GM21619 (cell line): ENCODE data around the gene ERC2.

ENCODE experiments used
- ATAC-seq: cut with Tn5 transposase; IDR thresholded peaks from one replicate; pipeline ENCODE4 v1.9.1; 2021; ENCODE audit not compliant: unreplicated experiment

ERC2 gene

GRCh38 chr3:56369914-56370313 lies 98.4 kb downstream of the ERC2 start:
- ATAC-seq: no peak

- no peak for ATAC-seq
These were observed 99.4 kb downstream of the ERC2 start for GRCh38 chr3:56368846-56369245.

DNA sequence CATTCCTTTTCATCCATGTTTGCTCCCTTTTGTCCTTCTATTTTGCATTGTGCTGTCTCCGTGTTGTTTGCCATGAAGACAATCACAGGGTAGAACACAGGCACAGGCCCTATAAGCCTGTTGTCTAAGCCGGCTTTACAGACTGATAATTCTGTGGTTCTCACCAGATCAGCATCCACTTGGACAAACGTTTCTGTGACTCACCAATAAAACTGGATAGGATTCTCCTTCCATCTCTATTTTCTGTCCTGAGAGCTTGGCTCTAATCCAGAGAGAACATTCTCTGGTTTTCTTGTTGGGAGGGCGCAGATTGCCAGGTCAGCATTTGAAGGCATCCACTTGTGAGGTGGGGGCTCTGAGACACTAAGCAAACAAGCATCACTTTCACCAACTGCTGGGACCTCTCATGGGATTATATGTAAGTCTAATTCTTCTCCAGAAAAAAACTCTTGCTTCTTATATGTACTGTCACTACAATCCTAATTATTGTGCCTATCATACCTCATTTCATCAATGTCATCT lies 101.6 kb downstream of the ERC2 start:
- ATAC-seq: no peak

DNA sequence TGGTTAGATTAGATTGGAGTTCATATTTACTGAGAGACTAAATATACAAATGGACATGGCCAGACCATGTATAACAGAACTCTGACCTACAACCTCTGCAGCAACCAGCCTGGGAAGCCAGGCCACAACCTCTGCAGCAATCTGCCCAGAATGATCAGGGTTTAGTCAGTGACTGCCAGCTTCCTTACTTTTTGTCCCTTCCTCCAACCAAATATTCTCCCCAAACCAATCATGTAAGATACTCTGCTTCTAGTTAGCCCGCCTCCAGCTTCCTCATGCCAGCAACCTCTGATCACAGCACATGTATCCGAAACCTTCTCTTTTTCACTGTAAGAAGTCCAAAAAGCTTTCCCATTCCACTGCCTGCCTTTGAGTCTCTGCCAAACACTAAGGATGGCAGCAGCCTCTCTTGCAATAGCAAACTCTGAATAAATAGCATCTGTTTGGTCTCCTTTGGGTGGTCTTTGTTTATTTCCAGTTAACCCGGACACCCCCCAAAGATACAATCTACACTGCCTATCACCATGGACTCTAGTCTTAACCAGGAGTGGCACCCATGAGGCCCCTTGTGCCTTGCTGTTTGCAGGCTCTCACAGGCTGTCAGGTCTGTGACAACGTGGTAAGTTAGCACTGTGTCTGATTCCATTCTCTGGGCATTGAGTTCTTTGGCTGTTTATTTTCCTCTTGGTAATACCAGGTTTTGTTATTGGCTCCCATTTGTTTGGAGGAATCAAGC lies 102.2 kb downstream of the ERC2 start:
- no peak for ATAC-seq

GRCh38 chr3:56364665-56365064 lies 103.6 kb downstream of the ERC2 start:
- ATAC-seq: no peak

- no peak for ATAC-seq
These were observed 104.5 kb downstream of the ERC2 start for GRCh38 chr3:56363720-56364119.

- ATAC-seq: no peak
These were observed 106.5 kb downstream of the ERC2 start for GRCh38 chr3:56361731-56362130.

DNA sequence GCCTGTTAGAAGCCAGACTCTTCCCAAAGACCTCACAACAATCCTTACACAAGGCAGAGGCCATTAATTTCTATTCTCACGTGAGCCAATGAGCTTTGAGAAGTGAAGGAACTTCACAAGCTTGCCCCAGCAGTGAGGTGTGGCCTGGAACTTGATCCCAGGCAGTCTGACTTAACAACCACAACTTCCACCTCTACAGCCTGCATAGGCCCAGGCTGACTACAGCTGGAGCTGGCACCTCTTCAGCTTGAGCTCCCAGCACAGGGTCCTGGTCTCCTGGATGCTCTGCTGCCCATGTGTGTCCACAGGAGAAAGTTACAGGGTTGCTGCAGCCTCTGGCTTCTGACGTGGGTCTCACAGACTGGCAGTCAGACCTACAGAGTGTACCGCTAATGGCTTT lies 111.0 kb downstream of the ERC2 start:
- no peak for ATAC-seq

GRCh38 chr3:56356808-56357207 lies 111.5 kb downstream of the ERC2 start:
- no peak for ATAC-seq

GRCh38 chr3:56355570-56356185 lies 112.6 kb downstream of the ERC2 start:
- ATAC-seq: no peak

GRCh38 chr3:56351537-56351936 lies 116.7 kb downstream of the ERC2 start:
- ATAC-seq: no peak

- no peak for ATAC-seq
These were observed 120.9 kb downstream of the ERC2 start for GRCh38 chr3:56347219-56347871.

DNA sequence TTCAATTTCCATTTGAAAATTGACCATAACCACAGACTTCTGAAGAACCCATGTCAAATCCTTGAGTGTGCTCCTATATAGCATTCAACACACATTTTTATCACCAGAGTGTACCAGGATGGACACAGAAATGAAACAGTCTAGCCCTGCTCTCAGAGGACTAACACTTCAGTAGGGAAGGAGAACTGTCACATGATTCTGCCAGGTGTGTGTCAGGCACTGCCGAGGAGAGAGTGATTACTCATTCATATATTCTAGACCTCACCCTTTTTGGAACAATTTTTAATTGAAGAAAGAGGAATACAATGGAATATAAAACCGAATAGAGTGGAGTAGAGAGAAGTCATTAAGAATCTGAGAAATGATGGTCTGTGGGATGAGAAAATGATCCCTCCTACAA lies 125.8 kb downstream of the ERC2 start:
- ATAC-seq: no peak

- no peak for ATAC-seq
These were observed 128.6 kb downstream of the ERC2 start for GRCh38 chr3:56339671-56340070.

GRCh38 chr3:56339244-56339643 lies 129.0 kb downstream of the ERC2 start:
- no peak for ATAC-seq

- ATAC-seq: no peak
These were observed 132.2 kb downstream of the ERC2 start for GRCh38 chr3:56336023-56336422.

- ATAC-seq: no peak
These were observed 143.8 kb downstream of the ERC2 start for GRCh38 chr3:56324473-56324872.

- no peak for ATAC-seq
These were observed 144.3 kb downstream of the ERC2 start for GRCh38 chr3:56323986-56324420.

- ATAC-seq: no peak
These were observed 145.4 kb downstream of the ERC2 start for GRCh38 chr3:56322862-56323261.

DNA sequence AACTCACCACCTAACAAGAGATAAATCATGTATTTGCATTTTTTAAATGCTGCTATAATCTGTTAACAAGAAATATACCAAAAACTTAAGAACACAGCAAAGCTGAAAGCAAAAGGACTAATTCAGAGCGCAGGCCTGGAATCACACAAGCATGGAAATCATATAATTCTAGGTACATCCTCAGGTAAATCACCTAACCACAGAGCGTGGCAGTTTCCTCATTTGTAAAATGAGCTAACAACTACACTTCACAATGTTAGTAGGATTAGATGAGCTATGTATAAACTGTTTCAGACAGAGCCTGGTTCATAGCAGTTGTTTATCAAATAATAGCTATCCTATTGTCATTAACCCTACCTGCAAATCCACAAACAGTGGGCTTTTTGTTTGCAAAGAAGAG lies 146.4 kb downstream of the ERC2 start:
- no peak for ATAC-seq

DNA sequence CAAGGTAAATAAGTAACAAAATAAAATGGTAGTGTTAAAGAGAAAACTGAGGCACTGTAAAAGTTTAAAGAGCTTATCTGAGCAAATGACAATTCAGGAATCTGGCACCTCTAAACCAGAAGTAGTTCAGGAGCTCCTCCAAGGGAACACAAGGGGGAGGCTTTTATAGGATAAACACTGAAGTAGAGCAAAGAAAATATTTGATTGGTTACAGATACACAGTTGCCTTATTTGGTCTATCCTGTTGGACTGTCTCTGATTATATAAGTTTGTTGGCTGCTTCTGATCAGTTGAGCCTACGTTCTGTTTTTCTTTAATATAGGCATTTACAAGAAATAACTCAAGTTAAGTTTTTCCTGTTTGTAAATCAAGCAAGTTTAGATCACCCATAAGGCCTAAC lies 146.9 kb downstream of the ERC2 start:
- no peak for ATAC-seq

DNA sequence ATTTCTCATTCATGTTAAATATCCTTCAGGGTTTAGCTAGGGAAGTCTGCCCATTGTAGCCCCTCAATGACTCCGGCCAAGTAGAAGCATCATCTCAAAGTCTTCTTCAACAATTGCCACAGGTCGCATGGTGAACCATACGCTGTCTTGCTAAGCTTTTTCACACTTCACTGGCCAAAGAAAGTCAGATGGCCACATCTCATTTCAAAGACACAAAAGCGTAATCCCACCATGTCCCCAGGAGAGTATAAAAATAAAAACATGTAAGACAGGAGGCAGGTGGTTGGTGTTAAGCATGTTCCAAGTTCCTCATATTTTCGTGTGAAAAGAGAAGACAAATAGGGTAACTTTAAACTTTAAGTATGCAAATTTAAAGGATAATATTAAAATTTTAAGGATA lies 147.4 kb downstream of the ERC2 start:
- ATAC-seq: no peak
